Activated T-cell treated with anti-CD3 and anti-CD28 coated beads, Interleukin-2, amount 50 U/mL, for 4 hours (primary cell): ENCODE measurements around the gene ORC2. TPM values are rescaled to one million over a fixed set of nuclear protein-coding genes. Genes with fewer than 3 reads are reported as not detected.
"Not testable (repeated sequence)": the region's sequence is repeated elsewhere in the genome, so short reads cannot be mapped to it uniquely, and the experiment has no call there.

ENCODE experiments used
- ATAC-seq, 2 donors: fragments of 200-7000 bp; cut with Tn5 transposase; one replicate each; pipeline ENCODE4 v1.10.0; 2021
- DNase-seq: peaks from one replicate; pipeline ENCODE4 v3.0.0-alpha.2; 2020
- H3K27me3 Mint-ChIP-seq: one replicate; pipeline ENCODE4 v1.8.0; 2021; ENCODE audit warnings: low read depth, mixed read lengths
- H3K36me3 Mint-ChIP-seq: one replicate; pipeline ENCODE4 v1.8.0; 2022; ENCODE audit warnings: mixed read lengths; ENCODE audit not compliant: insufficient read depth
- H3K4me1 Mint-ChIP-seq: one replicate; pipeline ENCODE4 v1.8.0; 2021; ENCODE audit warnings: low read depth, mixed read lengths
- H3K4me3 Mint-ChIP-seq: one replicate; pipeline ENCODE4 v1.8.0; 2021; ENCODE audit warnings: mild to moderate bottlenecking, moderate library complexity, mixed read lengths
- H3K9me3 Mint-ChIP-seq: one replicate; pipeline ENCODE4 v1.8.0; 2021; ENCODE audit warnings: mixed read lengths
- total RNA-seq, 3 donors: library from RNA; stranded (reverse); gene quantifications; one replicate each; pipeline ENCODE4 v1.2.1, GENCODE V29; 2021

The ORC2 gene
- total RNA-seq, 3 donors from 2014 or later, result 42.7 to 52.4 (median 45.9) TPM

DNA sequence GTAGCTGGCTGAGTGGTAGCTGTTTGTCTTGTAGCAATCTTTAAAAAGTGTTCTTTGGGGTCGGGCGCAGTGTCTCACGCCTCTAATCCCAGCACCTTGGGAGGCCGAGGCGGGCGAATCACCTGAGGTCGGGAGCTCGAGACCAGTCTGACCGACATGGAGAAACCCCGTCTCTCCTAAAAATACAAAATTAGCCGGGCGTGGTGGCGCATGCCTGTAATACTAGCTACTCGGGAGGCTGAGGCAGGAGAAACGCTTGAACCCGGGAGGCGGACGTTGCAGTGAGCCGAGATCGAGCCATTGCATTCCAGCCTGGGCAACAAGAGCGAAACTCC, 425 bp upstream of the ORC2 start:
- ATAC-seq, result peak in 1 of 2 donors; percentile 6
- Mint-ChIP-seq H3K4me3 (peak overlapping the region; percentile 91), H3K4me1 (peaks cover 65% of the 10 kb centered on the region)
- not testable (repeated sequence) for DNase-seq, H3K9me3 Mint-ChIP-seq, H3K36me3 Mint-ChIP-seq, H3K27me3 Mint-ChIP-seq

GRCh38 chr2:200962811-200963123, 693 bp downstream of the ORC2 start:
- no peaks in the 10 kb centered on the region for H3K27me3 Mint-ChIP-seq
- DNase-seq (no peak), ATAC-seq (peak; percentile 8 to 17)
- H3K4me1 Mint-ChIP-seq, result peaks cover 58% of the 10 kb centered on the region
- H3K36me3 Mint-ChIP-seq, result peaks cover 12% of the 10 kb centered on the region
- H3K4me3 Mint-ChIP-seq, result peak overlapping the region; percentile 91
- H3K9me3 Mint-ChIP-seq, result no peaks in the 10 kb centered on the region

DNA sequence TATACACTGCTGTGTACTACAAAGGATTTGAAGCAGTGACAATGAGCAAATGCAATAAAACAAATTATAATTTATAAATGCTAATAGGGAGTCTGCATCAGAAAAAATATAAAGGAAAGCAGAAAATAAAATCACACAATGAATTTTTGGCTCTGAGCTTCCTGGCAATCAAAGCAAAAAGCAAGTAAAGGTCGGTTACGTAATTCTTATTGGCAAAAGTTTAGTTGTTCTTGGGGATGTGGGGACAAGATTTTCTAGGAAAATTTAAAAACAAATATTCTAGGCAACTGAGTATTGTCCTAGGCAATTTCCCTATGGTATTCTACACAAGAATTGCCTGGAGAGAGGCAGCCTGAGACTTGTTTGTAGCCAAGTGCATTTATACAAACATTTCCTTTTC, 1.8 kb downstream of the ORC2 start:
- ATAC-seq (no peak), DNase-seq (no peak)
- Mint-ChIP-seq H3K4me3 (peak overlapping the region; percentile 91), H3K27me3 (no peaks in the 10 kb centered on the region), H3K4me1 (peaks cover 53% of the 10 kb centered on the region), H3K36me3 (peaks cover 15% of the 10 kb centered on the region), H3K9me3 (no peaks in the 10 kb centered on the region)

DNA sequence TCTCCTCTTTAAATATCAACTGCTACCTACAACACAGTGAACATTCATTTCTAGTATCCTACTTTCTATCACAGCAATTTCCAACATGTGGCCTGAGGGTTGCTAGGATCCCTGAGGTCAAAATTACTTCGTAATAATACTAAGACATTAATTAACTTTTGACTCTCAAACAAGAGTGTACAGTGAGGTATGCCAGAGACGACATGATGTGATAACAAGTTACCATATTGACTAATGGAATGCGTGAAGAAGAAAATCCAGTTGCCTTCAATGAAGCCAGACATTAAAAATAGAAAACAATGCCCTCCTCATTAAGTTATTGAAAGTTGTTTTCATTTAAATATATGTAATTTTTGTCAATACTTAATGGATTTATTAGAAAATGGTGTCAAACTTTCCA, 13.1 kb downstream of the ORC2 start:
- Mint-ChIP-seq H3K4me3 (no peak overlapping the region), H3K4me1 (no peaks in the 10 kb centered on the region), H3K9me3 (no peaks in the 10 kb centered on the region), H3K36me3 (peaks cover 31% of the 10 kb centered on the region), H3K27me3 (no peaks in the 10 kb centered on the region)
- ATAC-seq (no peak), DNase-seq (no peak)

- Mint-ChIP-seq H3K9me3 (no peaks in the 10 kb centered on the region), H3K36me3 (peaks cover 40% of the 10 kb centered on the region), H3K4me3 (no peak overlapping the region), H3K27me3 (no peaks in the 10 kb centered on the region), H3K4me1 (peaks cover 18% of the 10 kb centered on the region)
- ATAC-seq (no peak), DNase-seq (no peak)
Measured at GRCh38 chr2:200945395-200945729, 18.1 kb downstream of the ORC2 start.

DNA sequence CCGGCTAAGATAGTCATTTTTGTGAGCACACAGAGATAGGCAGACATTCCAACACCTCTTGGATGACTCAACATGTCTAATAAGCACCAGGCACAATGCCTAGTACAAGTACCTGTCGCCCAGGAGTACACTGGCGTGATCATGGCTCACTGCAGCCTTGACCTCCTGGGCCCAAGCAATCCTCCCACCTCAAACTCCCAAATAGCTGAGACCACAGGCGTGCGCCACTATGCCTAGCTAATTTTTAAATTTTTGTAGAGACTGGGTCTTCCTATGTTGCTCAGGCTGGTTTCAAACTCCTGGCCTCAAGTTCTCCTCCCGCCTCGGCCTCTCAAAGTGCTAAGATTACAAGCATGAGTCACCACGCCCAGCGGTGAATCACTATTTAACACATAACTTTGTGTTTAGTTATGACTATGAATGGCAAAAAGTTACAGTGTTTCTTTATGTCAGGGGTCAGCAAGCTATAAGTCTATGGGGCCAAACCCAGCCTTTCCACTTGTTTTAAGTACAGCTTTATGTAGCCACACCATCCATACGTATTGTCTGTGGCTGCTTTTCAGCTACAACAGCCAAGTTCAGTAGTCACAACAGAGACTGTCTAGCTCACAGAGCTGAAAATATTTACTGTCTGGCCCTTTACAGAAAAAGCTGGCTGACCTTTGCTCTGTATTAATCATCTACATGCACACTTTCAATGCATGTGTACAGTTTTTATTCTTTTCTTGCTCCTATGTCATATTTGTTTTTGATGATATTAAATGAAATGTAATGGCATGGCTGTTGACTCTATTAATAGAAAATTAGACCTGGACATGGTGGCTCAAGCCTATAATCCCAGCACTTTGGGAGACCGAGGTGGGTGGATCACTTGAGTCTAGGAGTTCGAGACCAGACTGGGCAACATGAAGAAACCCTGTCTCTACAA, 18.7 kb downstream of the ORC2 start:
- ATAC-seq (peak; percentile 86 to 90), DNase-seq (peak; percentile 37)
- no peak overlapping the region for H3K4me3 Mint-ChIP-seq
- H3K4me1 Mint-ChIP-seq, result peaks cover 18% of the 10 kb centered on the region
- H3K27me3 Mint-ChIP-seq, result no peaks in the 10 kb centered on the region
- H3K9me3 Mint-ChIP-seq, result no peaks in the 10 kb centered on the region
- H3K36me3 Mint-ChIP-seq, result peaks cover 41% of the 10 kb centered on the region

- H3K36me3 Mint-ChIP-seq, result peaks cover 41% of the 10 kb centered on the region
- no peak overlapping the region for H3K4me3 Mint-ChIP-seq
- ATAC-seq (peak in 1 of 2 donors; percentile 32), DNase-seq (no peak)
- no peaks in the 10 kb centered on the region for H3K27me3 Mint-ChIP-seq
- no peaks in the 10 kb centered on the region for H3K9me3 Mint-ChIP-seq
- peaks cover 18% of the 10 kb centered on the region for H3K4me1 Mint-ChIP-seq
Measured at GRCh38 chr2:200943527-200944105, 19.8 kb downstream of the ORC2 start.

DNA sequence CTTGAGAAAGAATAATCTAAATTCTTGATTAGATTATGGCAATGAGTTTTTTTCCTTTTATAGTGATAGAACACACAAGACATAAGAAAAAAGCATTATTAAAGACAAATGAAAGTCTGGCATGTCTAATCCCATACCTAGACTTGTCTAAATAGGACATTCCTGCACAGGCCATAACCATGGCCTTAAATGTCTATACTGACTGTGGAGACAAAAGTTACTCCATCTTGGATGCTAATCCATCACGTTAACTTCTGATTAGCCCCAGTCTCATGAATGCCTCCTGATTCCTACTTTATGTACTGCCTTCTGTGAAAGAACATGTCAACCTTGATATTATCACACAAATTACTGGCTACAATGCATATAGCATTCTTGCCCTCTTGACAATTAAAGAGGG, 23.6 kb downstream of the ORC2 start:
- Mint-ChIP-seq H3K4me3 (no peak overlapping the region), H3K36me3 (peaks cover 41% of the 10 kb centered on the region), H3K4me1 (peaks cover 13% of the 10 kb centered on the region), H3K27me3 (no peaks in the 10 kb centered on the region), H3K9me3 (no peaks in the 10 kb centered on the region)
- DNase-seq (no peak), ATAC-seq (no peak)

DNA sequence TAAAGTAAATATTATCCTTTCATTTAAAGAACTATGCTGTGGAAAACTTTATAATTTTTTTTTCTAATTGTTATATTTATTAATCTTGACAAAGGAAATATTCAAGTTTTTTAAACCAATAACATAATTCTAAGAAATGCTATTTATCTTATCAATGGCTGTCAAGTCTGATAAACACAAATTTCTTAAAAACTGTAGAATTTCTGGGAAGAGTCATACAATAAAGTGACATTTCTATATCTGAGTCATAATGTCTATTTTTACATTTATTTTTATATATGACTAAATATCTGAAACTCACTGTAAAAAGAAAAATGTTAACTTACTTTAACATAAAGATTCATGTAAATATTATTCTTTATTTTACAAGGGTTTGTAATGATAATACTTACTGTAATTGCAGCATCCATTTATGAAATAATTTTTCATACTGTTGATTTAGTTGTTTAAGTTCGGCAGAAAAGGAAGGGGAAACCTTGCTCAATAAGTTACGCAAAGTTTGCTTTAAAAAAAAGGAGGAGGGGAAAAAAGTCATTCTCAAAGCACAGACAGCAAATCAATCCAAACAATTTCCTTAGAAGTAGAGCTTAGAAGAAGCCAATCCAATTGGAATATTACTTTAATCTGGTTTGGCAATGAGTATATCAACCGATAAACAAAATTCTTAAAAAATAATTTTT, 32.4 kb downstream of the ORC2 start:
- no peak for DNase-seq
- H3K36me3 Mint-ChIP-seq, result peaks cover 29% of the 10 kb centered on the region
- peaks cover 14% of the 10 kb centered on the region for H3K4me1 Mint-ChIP-seq
- no peak overlapping the region for H3K4me3 Mint-ChIP-seq
- H3K27me3 Mint-ChIP-seq, result no peaks in the 10 kb centered on the region
- no peaks in the 10 kb centered on the region for H3K9me3 Mint-ChIP-seq
- ATAC-seq, result no peak

GRCh38 chr2:200929334-200930249, 33.9 kb downstream of the ORC2 start:
- H3K4me3 Mint-ChIP-seq, result no peak overlapping the region
- H3K4me1 Mint-ChIP-seq, result peaks cover 14% of the 10 kb centered on the region
- peaks cover 25% of the 10 kb centered on the region for H3K36me3 Mint-ChIP-seq
- no peaks in the 10 kb centered on the region for H3K27me3 Mint-ChIP-seq
- ATAC-seq, result peak; percentile 82 to 85
- no peaks in the 10 kb centered on the region for H3K9me3 Mint-ChIP-seq
- no peak for DNase-seq

DNA sequence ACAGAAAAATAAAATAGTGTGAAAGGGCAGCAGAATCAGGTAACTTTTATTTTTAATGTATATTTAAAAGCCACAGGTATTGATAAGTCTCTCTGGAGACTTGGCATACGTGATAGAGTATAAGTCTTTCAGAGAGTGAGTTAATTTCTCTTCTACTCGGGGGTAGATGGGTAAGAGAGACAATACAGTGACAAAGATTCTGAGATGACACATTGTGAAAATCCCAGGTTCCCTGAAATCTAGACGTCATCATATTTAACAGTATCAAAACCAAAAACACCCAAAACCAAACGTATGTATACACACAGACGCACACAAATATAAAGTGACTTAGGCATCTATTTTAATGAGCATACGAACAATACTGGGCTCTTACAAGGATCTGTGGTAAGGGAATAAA, 41.0 kb downstream of the ORC2 start:
- Mint-ChIP-seq H3K4me3 (no peak overlapping the region), H3K27me3 (no peaks in the 10 kb centered on the region), H3K4me1 (peaks cover 7% of the 10 kb centered on the region), H3K36me3 (peaks cover 15% of the 10 kb centered on the region), H3K9me3 (no peaks in the 10 kb centered on the region)
- ATAC-seq (peak; percentile 72 to 83), DNase-seq (no peak)

DNA sequence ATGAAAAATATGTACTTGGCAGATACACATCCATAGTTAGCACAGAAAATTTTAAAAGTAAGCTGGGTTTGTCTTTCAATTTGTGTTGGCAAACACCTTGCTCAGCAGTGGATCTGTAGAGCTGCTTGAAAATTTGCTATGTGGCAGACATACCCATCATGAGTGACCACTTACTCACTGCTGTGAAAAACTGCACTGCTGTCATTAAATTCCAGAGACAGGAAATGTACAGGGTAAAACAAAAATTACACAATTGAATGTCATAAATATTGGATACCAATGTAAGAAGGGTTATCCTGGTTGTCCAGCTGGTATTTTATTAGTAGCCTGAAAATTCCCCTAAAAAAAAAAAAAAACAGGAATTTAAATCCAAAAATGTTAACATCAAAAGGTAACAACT, 49.8 kb downstream of the ORC2 start:
- H3K27me3 Mint-ChIP-seq, result no peaks in the 10 kb centered on the region
- peaks cover 24% of the 10 kb centered on the region for H3K36me3 Mint-ChIP-seq
- DNase-seq (no peak), ATAC-seq (no peak)
- no peaks in the 10 kb centered on the region for H3K9me3 Mint-ChIP-seq
- no peak overlapping the region for H3K4me3 Mint-ChIP-seq
- H3K4me1 Mint-ChIP-seq, result no peaks in the 10 kb centered on the region

DNA sequence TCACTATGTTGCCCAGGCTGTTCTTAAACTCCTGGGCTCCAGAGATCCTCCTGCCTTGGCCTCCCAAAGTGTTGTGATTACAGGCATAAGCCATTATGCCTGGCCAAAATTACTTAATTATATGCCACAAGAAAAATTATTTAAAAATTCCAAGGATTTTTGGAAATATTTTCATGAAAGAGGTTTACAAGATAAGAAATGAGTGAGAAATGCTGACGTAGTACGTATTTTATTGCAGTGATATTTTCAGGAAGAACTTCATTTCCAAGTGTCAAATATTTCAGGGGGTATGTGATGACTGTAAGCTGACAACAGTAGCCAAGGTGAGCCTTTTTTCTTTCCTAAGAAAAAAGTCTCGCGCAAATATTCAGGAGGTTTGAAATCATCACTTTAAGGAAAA, 53.5 kb downstream of the ORC2 start:
- Mint-ChIP-seq H3K4me3 (no peak overlapping the region), H3K9me3 (no peaks in the 10 kb centered on the region), H3K27me3 (no peaks in the 10 kb centered on the region), H3K36me3 (peaks cover 22% of the 10 kb centered on the region), H3K4me1 (no peaks in the 10 kb centered on the region)
- ATAC-seq, result no peak
- DNase-seq, result no peak

DNA sequence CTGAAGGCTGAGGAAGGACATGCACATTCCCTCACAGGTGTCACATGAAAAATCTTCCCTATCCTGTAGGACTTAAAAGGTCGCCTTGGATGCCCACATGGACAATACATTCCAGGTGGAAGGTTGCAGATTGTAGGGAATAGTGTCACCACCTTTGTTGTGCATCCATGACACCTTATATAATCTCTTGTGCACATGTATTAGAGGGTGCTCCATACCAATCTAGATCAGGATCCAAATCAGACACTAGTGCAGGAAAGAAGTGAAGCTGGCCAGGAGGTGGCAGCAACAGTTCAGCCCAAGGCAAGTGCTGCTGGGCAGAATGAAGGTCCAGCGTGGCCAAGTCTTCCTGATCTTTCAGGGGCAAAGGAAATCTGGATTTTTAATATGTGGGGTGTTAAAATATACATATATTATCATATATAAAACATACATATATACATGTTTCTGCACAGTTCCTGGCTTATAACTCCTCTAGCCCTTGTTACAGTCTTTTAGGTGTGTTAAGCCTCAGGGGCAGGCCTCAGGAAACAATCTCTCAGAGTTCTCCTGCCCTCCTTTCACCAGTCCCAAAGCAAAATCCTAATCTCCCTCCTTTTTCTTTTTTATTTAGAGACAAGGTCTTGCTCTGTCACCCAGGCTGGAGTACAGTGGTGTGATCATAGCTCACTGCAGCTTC, 57.7 kb downstream of the ORC2 start:
- ATAC-seq (peak in 1 of 2 donors; percentile 25), DNase-seq (peak; percentile 25)
- peaks cover 20% of the 10 kb centered on the region for H3K36me3 Mint-ChIP-seq
- H3K4me3 Mint-ChIP-seq, result no peak overlapping the region
- H3K4me1 Mint-ChIP-seq, result peaks cover 5% of the 10 kb centered on the region
- no peaks in the 10 kb centered on the region for H3K27me3 Mint-ChIP-seq
- H3K9me3 Mint-ChIP-seq, result no peaks in the 10 kb centered on the region
